GM19324 (cell line): ENCODE data around the gene CT45A5.
"Not testable (repeated sequence)": the region's sequence is repeated elsewhere in the genome, so short reads cannot be mapped to it uniquely, and the experiment has no call there.

Experiments
- ATAC-seq: cut with Tn5 transposase; IDR thresholded peaks from one replicate; pipeline ENCODE4 v1.9.1; 2021; ENCODE audit warnings: mild to moderate bottlenecking, moderate library complexity; ENCODE audit not compliant: unreplicated experiment, low FRiP score

CT45A5 gene, protein sequence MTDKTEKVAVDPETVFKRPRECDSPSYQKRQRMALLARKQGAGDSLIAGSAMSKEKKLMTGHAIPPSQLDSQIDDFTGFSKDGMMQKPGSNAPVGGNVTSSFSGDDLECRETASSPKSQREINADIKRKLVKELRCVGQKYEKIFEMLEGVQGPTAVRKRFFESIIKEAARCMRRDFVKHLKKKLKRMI

GRCh38 chrX:135785403-135785802 lies at the start of gene CT45A5:
TSS of gene CT45A5 (minus strand) at chrX:135785503. CDS start at chrX:135781729, 3,774 bp downstream.
- ATAC-seq = not testable (repeated sequence)

DNA sequence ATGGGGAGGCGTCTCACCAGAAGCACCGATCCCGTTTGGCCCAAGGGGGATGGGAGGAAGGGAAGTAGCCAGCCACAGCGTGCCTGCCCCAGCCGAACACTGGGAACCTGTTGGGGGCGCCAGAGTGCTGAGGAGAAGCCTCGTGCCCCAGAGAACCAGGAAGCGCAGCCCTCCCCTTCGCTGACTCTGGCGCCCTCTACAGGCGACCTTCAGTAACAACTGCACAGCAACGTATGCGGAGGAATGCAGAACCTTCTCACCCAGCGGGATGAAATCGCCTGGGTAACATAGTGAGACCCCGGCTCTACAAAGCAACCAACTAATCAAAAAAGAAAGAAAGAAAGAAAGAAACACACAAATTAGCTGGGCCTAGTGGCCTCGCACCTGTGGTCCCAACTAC lies 34.6 kb upstream of the CT45A5 start, which contains the start of gene CT45A2:
Gene CT45A2 (minus strand): TSS at position 101 of the 400 bp plus-strand sequence. CDS start 3,747 bp downstream, outside the sequence.
- not testable (repeated sequence) for ATAC-seq

- ATAC-seq = not testable (repeated sequence)
Measured at GRCh38 chrX:135802687-135803086, 17.4 kb upstream of the CT45A5 start, which contains the start of gene CT45A6. TSS of gene CT45A6 (minus strand) at chrX:135802787. CDS start at chrX:135798993, 3,794 bp downstream.

- not testable (repeated sequence) for ATAC-seq
Measured at GRCh38 chrX:135768091-135768490, 17.2 kb downstream of the CT45A5 start, which contains the start of gene CT45A3. TSS of gene CT45A3 (minus strand) at chrX:135768191. CDS start at chrX:135764444, 3,747 bp downstream.

DNA sequence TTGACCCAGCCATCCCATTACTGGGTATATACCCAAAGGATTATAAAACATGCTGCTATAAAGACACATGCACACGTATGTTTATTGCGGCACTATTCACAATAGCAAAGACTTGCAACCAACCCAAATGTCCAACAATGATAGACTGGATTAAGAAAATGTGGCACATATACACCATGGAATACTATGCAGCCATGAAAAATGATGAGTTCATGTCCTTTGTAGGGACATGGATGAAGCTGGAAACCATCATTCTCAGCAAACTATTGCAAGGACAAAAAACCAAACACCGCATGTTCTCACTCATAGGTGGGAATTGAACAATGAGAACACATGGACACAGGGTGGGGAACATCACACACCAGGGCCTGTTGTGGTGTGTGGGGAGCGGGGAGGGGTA lies 40.6 kb downstream of the CT45A5 start:
- ATAC-seq = not testable (repeated sequence)

DNA sequence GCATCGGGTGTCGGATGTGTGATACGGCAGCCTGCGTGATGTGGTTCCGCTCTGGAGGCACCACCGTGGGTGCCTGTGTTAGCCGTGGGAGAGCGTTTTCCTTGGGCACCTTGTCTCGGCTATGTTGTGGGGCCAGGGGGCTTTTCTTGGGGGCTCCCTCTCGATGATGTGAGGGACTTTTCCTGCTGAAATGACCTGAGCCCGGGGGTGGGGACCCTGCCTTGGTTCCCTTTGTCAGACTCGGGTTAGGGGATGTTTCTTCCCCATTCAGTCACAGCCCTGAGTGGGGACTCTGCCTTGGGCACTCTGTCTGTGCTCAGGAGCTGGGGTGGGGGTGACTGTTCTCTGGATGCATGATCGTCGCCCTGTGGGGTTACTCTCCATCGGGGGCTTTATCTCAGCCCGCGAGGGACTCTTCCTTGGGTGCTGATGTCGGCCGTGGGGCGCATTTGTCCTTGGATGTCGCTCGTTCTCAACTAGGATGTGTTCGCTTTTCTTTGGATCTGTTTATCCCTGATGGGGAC lies 44.0 kb downstream of the CT45A5 start:
- ATAC-seq = no peak

DNA sequence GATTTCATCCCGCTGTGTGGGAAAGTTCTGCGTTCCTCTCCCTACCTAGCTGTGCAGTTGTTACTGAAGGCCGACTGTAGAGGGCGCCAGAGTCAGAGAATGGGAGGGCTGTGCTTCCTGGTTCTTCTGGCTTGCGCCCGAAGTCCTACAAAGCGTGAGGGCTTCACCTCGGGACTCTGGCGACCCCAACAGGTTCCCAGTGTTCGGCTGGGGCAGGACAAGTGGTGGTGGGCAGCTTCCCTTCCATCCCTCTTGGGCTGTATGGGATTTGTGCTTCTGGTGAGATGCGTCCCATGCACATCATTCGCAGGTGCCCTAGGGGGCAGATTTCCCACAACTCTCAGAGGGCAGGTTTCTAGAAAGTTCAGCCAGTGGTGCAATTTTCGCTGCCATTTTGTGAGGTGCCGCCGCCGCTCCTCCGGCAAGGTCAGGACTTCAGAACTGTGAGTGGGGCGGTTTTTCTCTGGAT lies 44.6 kb downstream of the CT45A5 start:
- ATAC-seq = no peak

GRCh38 chrX:135737366-135738071 lies 47.8 kb downstream of the CT45A5 start:
- ATAC-seq = no peak

DNA sequence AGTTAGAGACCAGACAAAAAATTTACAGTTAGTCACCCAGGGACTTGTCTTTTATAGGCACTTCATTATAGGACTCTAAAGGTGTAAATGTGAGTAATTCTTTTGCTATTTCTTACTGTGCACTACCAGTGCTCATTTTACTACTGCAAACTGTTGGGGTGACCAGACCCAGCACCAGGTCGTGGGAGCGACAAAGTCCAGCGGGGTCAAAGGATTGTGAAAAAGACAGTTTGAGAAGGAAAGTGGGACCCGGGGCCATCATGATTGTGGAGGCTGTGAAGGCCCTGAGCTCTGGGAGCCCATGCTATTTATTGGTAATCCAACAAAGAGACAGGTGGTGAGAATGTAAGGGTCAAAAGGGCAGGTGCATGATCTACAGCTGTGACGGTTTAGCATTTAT lies 50.6 kb downstream of the CT45A5 start:
- not testable (repeated sequence) for ATAC-seq
